Activated T-helper 1 cell treated with anti-CD3 and anti-CD28 coated beads, Interleukin-12 subunit alpha, Interleukin-12 subunit beta, Interleukin-2, Interleukin-4 antibody, amounts not matched to agents 30 ng/mL and 10 ng/mL and 1 ng/mL, durations not matched to agents 14 hours and 24 hours and 36 hours (primary cell): ENCODE measurements around the gene GRM7. TPM values are rescaled to one million over a fixed set of nuclear protein-coding genes. Genes with fewer than 3 reads are reported as not detected.

Experiments
- DNase-seq: peaks from one replicate; pipeline ENCODE4 v3.0.0; 2021; ENCODE audit warnings: low spot score
- H3K27ac Mint-ChIP-seq: one replicate; pipeline ENCODE4 v1.8.0; 2021; ENCODE audit warnings: mild to moderate bottlenecking, mixed read lengths
- H3K27me3 Mint-ChIP-seq: one replicate; pipeline ENCODE4 v1.8.0; 2022; ENCODE audit warnings: mild to moderate bottlenecking, moderate library complexity, mixed read lengths; ENCODE audit not compliant: insufficient read depth
- H3K36me3 Mint-ChIP-seq: one replicate; pipeline ENCODE4 v1.8.0; 2021; ENCODE audit warnings: low read depth, mixed read lengths
- H3K4me1 Mint-ChIP-seq: one replicate; pipeline ENCODE4 v1.8.0; 2021; ENCODE audit warnings: low read depth, mixed read lengths
- H3K4me3 Mint-ChIP-seq: one replicate; pipeline ENCODE4 v1.8.0; 2021; ENCODE audit warnings: mild to moderate bottlenecking, moderate library complexity, mixed read lengths
- H3K9me3 Mint-ChIP-seq: one replicate; pipeline ENCODE4 v1.8.0; 2021; ENCODE audit warnings: mixed read lengths
- intact Hi-C: fragments of 100-400 bp; cut with micrococcal nuclease; formaldehyde crosslinking; loops from one replicate; pipeline ENCODE4 v1.15.1; 2024
- total RNA-seq: library from RNA; stranded (reverse); gene quantifications from 2 replicates; pipeline ENCODE4 v1.2.3, GENCODE V29; 2022

The GRM7 gene
- total RNA-seq, 1 donor from 2014 or later = not detected

DNA sequence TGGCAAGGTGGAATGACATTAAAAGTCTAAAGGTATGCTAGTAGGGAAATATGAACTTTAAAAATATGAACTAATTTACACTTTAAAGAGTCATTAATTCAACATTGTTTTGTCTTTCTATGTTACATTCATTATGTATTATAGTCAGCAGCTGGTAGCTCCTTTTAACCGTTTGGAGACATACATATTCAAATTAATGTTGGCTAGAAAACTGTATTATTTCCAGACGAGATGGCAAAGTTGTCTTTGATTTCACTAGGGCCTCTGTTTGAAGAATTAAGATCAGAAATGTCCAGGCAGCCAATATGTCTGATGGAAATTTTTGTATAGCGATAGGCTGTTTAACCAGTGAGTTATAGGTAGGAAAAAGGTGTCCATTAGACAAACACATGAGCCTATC lies 817.6 kb downstream of the GRM7 start:
- no peaks in the 10 kb centered on the region for H3K4me1 Mint-ChIP-seq
- no peaks in the 10 kb centered on the region for H3K27me3 Mint-ChIP-seq
- intact Hi-C loops = no loop called here
- DNase-seq = no peak
- H3K36me3 Mint-ChIP-seq = no peaks in the 10 kb centered on the region
- no peaks in the 10 kb centered on the region for H3K9me3 Mint-ChIP-seq
- no peak overlapping the region for H3K27ac Mint-ChIP-seq
- H3K4me3 Mint-ChIP-seq = no peak overlapping the region

DNA sequence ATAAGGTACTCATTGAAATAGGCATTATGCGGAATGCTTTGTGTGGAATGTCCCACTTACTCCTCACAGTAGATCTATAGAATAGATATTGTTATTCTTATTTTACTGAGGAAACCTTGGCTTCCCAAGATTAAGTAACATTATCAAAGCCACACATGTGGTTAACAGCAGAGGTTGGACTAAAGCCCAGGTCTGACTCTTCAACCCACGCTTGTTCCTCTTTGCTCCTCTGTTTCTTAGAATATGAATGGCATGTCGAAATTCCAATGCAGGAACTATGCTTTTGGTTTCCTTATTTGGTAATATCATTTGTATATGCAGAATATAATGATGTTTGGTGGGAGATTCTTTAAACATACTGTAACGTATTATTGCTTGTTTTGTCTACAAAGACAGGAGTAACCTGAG lies 821.9 kb downstream of the GRM7 start:
- Mint-ChIP-seq H3K4me1 (no peaks in the 10 kb centered on the region), H3K4me3 (no peak overlapping the region), H3K36me3 (no peaks in the 10 kb centered on the region), H3K27me3 (no peaks in the 10 kb centered on the region), H3K9me3 (no peaks in the 10 kb centered on the region), H3K27ac (no peak overlapping the region)
- intact Hi-C loops = no loop called here
- no peak for DNase-seq

DNA sequence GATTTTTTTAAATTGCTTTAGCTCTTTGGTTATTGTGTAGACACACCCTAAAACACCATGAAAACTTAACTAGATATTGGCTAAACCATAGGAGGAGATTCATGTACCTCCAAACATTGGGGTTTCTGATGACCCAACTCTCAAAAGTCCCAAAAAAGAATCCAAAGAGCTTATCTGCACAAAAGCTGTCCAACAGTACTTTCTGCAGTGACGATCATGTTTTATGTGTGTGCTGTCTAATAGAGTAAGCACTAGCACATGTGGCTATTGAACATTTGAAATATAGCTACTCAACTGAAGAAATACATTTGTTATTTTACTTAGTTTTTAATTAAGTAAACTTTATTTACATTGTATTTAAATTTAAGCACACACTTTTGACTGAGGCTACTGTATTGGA lies 822.5 kb downstream of the GRM7 start:
- Mint-ChIP-seq H3K4me1 (no peaks in the 10 kb centered on the region), H3K27me3 (no peaks in the 10 kb centered on the region)

DNA sequence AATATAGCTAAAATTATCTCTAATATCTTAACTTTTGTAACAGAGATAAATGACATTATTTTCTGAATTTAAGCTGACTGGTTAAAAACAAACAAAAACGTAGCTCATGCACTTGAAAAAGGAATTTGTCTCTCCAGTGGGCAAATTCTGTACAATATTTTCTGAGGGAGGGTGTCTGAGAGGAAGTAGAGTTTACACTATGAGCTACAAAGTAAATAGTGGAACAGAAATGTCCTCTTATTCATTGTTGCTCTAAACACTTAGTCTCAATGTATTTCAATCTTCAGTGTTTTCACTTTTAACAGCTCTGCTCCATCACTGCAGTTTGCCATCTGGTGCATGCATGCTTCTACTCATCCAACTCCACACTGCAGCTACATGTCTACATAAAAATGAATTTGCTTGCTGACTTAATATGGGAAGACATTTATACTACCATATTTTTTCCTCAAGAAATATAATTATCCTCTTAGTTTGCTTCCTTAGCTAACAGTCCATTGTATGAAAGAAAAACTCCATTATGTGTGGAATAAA lies 823.3 kb downstream of the GRM7 start:
- no peaks in the 10 kb centered on the region for H3K4me1 Mint-ChIP-seq
- H3K27me3 Mint-ChIP-seq = no peaks in the 10 kb centered on the region
- no peaks in the 10 kb centered on the region for H3K9me3 Mint-ChIP-seq
- no peak overlapping the region for H3K4me3 Mint-ChIP-seq
- no peak overlapping the region for H3K27ac Mint-ChIP-seq
- DNase-seq = no peak
- intact Hi-C loops = no loop called here
- no peaks in the 10 kb centered on the region for H3K36me3 Mint-ChIP-seq

More for the DNA sequence above, 822.5 kb downstream of the GRM7 start:
- no peak overlapping the region for H3K27ac Mint-ChIP-seq
- no peak for DNase-seq
- intact Hi-C loops = no loop called here
- no peaks in the 10 kb centered on the region for H3K36me3 Mint-ChIP-seq
- no peaks in the 10 kb centered on the region for H3K9me3 Mint-ChIP-seq
- H3K4me3 Mint-ChIP-seq = no peak overlapping the region

DNA sequence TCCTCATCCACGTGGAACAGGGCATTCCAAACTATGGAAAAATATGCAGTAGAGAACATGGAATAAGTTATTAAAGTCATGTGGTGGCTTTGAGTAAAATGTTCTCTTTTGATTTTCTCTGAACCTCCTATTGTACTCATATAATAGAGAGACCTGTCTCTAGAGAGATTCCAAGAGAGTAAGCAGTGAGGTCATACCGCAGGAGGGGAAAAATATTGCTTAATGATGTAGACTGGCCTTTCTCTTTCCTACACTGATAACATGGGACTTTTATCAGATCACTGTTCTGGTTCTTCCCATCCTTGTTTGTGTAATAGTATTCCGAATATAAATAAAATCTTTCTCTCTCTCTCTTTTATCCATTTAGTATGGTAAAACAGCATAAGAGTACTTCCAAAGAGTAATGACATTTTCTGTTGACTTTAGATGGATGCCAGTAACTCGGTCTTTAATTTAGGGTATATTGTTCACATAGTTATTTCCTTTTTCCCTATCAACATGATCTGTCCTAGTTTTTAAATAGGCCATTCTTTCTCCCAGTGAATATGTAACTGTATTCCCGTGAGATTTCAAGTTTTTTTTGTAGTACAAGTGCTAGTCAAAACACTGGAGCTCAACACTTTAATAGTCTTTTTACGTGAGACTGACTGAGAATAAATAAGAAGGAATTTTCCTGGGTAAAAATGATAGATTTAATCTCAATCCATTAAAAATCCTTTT lies 826.7 kb downstream of the GRM7 start:
- no peaks in the 10 kb centered on the region for H3K27me3 Mint-ChIP-seq
- no peaks in the 10 kb centered on the region for H3K36me3 Mint-ChIP-seq
- no peak overlapping the region for H3K27ac Mint-ChIP-seq
- H3K4me1 Mint-ChIP-seq = no peaks in the 10 kb centered on the region
- intact Hi-C loops = no loop called here
- DNase-seq = no peak
- no peaks in the 10 kb centered on the region for H3K9me3 Mint-ChIP-seq
- no peak overlapping the region for H3K4me3 Mint-ChIP-seq

DNA sequence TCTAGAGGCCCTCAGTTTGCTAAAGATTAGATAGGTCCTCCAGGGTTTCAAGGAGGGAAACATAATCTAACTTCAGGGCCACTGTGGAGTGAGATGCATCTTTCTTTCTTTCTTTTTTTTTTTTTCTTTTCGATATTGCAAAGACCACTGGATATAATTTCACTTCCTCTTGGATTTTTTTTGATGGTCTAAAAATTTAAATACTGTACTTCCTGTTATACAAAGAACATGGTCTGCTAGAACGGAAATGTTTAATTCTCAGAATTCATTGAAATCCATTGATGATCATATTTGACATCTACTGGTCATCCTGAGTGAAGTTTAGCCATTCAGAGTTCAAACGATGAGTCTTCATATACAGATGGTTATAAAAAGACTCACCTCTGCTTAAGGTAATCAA lies 832.0 kb downstream of the GRM7 start:
- Mint-ChIP-seq H3K4me3 (no peak overlapping the region), H3K36me3 (no peaks in the 10 kb centered on the region), H3K27me3 (no peaks in the 10 kb centered on the region), H3K27ac (no peak overlapping the region), H3K4me1 (no peaks in the 10 kb centered on the region), H3K9me3 (no peaks in the 10 kb centered on the region)
- intact Hi-C loops = no loop called here
- no peak for DNase-seq

DNA sequence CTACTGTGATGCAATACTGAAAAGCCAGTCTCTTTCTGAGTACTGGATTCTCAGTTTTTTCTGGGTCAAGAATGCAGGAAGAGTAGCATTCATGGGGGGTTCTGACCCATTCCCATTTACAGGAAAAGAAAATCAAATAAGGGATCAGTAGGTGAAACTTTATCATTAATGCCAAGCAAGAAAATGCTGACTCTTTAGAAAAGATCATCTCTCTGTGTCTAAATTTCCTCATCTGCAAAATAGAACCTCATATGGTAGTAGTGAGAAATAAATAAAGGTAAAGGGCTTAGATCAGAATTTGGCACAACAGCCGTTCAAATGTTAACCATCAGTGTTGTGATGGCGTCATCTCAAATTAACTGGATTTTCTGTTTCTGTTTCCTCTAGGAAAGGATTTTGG lies 833.1 kb downstream of the GRM7 start:
- intact Hi-C loops = no loop called here
- H3K36me3 Mint-ChIP-seq = no peaks in the 10 kb centered on the region
- H3K9me3 Mint-ChIP-seq = no peaks in the 10 kb centered on the region
- no peaks in the 10 kb centered on the region for H3K4me1 Mint-ChIP-seq
- H3K27me3 Mint-ChIP-seq = no peaks in the 10 kb centered on the region
- no peak overlapping the region for H3K27ac Mint-ChIP-seq
- DNase-seq = no peak
- H3K4me3 Mint-ChIP-seq = no peak overlapping the region

DNA sequence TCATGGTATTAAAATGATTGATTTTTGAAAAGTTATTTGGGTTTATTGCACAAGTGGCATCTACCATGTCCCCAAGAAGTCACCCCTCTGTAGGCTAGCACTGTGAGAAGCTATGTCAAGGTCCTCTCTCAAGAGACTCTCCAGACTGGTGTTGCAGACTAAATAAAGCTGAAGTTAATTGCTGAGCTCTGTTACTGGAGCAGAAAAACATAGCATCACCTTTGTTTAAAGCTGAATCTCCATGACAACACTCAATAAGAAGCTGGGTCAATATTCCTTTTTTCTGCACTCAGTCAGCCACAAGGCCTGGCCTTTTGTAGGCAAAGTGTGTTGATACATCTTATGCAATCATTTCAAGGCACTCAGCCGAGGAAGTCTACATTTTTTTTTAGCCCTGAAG lies 834.1 kb downstream of the GRM7 start:
- Mint-ChIP-seq H3K27me3 (no peaks in the 10 kb centered on the region), H3K4me3 (no peak overlapping the region), H3K36me3 (no peaks in the 10 kb centered on the region), H3K9me3 (no peaks in the 10 kb centered on the region), H3K4me1 (no peaks in the 10 kb centered on the region), H3K27ac (no peak overlapping the region)
- DNase-seq = no peak
- intact Hi-C loops = no loop called here

DNA sequence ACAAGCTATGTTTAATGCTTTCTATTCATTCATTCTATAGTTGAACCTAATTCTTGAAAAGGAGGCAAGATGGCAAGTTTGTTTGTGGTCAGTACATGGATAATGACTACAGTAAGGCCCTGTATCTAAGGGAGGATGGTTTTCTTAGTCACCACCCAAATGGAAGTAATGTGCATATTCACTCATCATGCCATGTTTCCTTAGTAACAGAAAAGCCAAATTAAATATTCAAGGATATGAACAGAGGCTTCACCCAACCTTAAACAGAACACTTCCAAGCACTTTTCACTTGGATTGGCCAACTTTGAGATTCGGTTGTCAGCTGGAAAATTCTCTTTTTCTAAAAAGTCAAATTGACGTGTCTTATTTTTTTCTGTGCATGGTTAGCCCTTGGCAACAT lies 835.4 kb downstream of the GRM7 start:
- Mint-ChIP-seq H3K36me3 (no peaks in the 10 kb centered on the region), H3K27me3 (no peaks in the 10 kb centered on the region), H3K27ac (no peak overlapping the region), H3K4me3 (no peak overlapping the region), H3K9me3 (no peaks in the 10 kb centered on the region), H3K4me1 (no peaks in the 10 kb centered on the region)
- intact Hi-C loops = no loop called here
- DNase-seq = no peak

DNA sequence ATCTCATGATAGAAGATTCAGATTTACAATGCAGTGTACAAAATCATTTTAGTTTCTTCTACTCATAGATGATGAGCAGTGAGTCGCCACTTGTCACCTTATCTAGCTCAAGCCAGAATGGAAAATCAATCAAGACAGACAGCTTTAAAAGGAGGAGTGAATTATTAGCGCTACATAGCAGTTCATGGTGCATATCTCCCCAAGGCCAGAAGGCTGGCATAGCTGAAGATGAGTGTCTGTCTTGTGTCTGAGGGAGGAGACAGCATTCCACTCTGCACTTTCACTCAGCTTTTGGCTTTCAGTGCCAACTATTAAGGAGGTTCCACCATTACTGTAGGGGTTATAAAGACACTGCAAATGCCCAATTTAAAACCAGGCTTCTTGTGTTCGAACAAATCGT lies 836.6 kb downstream of the GRM7 start:
- Mint-ChIP-seq H3K27ac (no peak overlapping the region), H3K36me3 (no peaks in the 10 kb centered on the region), H3K9me3 (no peaks in the 10 kb centered on the region), H3K4me1 (no peaks in the 10 kb centered on the region), H3K4me3 (no peak overlapping the region), H3K27me3 (no peaks in the 10 kb centered on the region)
- DNase-seq = no peak
- intact Hi-C loops = no loop called here

DNA sequence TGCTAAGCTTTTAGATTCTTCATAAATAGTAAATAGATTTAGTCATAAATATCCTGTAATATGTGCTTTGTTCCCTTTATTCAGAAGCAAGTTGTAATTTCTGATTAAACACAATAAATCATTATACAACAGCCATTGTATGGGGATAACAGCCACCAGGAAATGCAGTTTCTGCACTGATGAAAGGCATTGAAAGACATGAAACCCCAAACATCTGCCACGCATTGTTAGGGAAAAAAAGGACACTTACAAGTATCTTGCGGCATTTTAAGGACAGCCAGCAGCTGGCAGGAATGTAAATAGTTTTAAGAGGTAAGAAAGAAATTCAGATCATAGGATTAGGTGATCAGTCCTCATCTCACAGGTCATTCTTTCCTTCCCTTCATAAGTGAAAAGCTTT lies 839.6 kb downstream of the GRM7 start:
- Mint-ChIP-seq H3K27me3 (no peaks in the 10 kb centered on the region), H3K9me3 (no peaks in the 10 kb centered on the region), H3K36me3 (no peaks in the 10 kb centered on the region), H3K4me3 (no peak overlapping the region), H3K4me1 (no peaks in the 10 kb centered on the region), H3K27ac (no peak overlapping the region)
- intact Hi-C loops = no loop called here
- DNase-seq = no peak

DNA sequence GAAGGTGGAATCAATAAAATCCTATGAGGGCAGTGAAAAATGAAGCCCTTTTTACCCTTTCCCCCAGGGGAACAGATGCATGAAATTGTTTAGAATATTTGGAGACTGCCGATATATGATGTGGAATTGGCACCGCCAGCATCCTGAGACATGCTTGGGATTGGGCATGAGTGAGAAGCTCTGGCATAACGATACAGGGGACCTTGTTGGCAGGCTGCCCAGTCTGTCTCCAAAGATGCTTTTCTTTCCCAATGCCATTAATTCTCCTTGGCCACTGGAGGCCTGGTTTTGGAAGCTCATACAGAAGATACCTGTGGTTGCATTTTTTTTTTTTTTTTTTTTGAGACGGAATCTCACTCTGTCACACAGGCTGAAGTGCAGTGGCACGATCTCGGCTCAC lies 840.1 kb downstream of the GRM7 start:
- no peak overlapping the region for H3K27ac Mint-ChIP-seq
- no peaks in the 10 kb centered on the region for H3K27me3 Mint-ChIP-seq
- no peaks in the 10 kb centered on the region for H3K4me1 Mint-ChIP-seq
- H3K36me3 Mint-ChIP-seq = no peaks in the 10 kb centered on the region
- H3K4me3 Mint-ChIP-seq = no peak overlapping the region
- no peak for DNase-seq
- no peaks in the 10 kb centered on the region for H3K9me3 Mint-ChIP-seq
- intact Hi-C loops = no loop called here

DNA sequence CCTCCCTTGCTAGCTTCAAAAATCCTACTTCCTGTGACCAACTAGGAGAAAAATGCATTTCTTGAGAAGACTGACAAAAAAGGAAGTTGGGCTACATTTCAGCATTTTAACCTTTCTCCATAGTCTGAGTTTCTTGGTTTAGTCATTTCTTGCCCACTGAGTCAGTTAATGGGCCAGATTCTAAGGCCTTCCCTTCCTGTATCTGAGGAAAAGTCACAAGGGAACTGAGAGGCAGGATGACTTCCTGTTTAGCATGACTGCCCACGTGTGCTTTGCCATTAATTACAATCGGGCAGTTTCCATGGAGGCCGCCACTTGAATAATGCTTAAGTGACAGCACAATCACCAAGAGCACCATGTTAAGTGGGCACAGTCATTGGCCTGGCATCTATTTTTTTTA lies 846.3 kb downstream of the GRM7 start:
- no peak for DNase-seq
- Mint-ChIP-seq H3K9me3 (no peaks in the 10 kb centered on the region), H3K4me3 (no peak overlapping the region), H3K36me3 (no peaks in the 10 kb centered on the region), H3K4me1 (no peaks in the 10 kb centered on the region), H3K27me3 (no peaks in the 10 kb centered on the region), H3K27ac (no peak overlapping the region)
- intact Hi-C loops = no loop called here
